NCI-H524 (cell line): Measurements from ENCODE around the gene SLC9A9.
A peak's percentile ranks its signal among the peaks of the same experiment; 100 is the strongest.

Experiments
- DNase-seq, 2 experiments: peaks; one replicate each; lab custom pipeline; 2025; lab: John Stamatoyannopoulos, UW

The SLC9A9 gene

DNA sequence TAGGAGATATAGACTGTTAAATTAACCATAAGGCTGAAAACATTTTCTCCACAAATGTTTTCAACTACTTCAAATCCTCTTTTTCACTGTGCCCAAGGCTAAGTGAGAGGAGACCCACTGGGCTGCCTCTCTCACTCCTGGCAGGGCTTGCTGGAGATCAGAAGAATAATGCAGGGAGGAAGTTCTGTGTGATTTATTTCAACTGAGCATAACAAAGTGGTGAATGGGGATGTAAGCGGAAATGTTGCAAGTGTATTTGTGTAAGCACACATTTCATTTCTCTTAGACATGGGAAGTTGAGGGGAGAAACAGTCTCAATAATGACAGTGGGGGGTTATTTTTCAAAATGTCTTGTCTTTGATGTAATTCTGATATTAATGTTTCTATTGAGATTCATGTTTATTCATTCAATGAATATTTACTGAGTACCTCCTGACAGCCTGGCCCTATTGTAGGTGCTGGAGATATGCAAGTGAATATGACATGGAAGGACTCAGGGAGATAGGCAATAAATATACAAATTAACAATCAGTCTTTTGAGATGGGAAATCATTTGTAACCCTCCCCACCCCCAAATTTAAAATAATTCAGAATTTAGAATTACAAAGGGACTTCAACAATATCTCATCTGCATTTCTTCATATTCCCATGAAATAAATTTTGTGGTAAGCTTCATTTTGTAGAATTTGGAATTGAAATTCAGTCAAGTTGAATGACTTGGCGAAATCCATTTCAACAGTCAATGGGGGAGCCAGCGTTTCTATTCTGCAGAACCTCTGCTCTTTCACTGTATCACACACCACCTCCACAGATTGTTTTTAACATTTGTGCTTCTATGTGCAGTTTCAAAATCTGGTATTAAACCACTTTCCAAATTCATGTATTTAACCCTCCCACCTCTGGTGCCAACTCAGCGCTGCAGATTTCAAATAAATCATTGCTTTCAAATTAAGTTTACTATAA lies 247.2 kb downstream of the SLC9A9 start:
- DNase-seq = no peak

DNA sequence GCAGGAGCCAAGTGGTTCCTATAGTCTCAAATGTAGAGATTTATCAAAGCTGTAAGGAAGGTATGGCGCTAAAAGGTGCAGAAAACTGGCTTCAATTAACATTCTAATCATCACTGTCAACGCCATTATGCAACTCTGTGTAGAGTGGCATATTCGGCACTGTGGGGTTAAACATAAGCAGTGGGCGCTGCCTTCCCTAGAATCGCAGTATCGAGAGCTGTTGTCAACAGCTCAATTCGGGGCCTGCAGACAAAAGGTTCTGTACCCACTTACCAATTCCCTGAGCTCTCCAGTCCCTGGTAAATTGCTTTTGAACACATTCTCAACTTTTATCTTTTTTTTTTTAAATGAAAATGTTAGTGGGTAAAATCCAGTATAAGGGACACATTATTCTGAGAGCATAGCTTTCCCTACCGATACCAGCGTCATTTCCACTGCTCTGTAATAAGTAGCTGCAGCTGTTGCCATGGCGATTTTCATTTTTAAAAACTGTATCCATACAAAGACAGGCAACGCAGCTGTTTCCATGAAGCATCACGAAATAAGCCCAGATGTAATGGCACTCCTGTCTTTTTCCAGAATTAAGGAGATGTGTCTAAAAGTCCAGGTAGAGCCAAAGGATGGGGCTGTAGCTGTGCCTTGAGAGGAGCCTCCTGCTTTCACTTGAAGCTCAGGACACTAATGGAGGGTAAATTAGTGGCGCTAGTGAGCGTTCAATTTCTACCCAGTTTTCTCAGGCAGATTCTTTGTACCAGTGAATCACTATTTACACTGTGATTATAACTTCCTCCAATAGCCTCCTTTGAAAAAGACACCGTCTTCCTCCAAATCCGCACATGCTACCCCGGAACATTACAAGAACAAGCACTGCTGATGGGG lies 250.3 kb downstream of the SLC9A9 start:
- DNase-seq = peak in 1 of 2 experiments; percentile 12

DNA sequence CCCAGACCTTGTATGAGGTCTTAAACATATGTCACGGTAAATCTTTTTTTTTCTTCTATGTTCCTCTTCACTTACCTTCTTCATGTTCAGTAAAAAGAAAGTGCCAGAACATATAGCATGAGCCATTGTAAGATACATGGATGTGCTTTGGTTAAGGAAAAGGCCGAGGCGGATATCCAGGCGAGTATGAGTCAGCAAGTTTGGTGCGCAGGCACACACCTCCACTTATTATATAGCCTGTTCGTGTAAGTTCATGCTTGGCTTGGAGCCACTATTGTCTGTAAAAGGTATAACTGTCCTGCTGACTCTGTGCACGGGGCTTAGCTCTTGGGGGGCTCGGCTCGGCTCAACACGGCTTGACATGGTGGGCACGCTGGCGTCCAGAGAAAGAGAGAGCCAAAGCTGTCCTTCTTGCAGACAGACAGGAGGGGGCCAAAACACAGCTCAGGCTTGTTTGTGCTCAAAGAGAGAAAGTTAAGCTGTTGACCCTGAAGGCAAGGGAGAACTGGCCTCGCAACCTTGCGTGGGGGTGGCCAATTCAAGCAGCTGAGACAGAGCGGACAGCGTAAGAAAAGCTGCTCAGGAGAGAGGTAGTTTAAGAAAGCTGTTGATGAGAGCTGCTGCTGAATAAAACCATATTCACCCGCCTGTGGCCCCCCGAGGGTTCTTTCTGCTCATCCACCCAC lies 251.2 kb downstream of the SLC9A9 start:
- no peak for DNase-seq

DNA sequence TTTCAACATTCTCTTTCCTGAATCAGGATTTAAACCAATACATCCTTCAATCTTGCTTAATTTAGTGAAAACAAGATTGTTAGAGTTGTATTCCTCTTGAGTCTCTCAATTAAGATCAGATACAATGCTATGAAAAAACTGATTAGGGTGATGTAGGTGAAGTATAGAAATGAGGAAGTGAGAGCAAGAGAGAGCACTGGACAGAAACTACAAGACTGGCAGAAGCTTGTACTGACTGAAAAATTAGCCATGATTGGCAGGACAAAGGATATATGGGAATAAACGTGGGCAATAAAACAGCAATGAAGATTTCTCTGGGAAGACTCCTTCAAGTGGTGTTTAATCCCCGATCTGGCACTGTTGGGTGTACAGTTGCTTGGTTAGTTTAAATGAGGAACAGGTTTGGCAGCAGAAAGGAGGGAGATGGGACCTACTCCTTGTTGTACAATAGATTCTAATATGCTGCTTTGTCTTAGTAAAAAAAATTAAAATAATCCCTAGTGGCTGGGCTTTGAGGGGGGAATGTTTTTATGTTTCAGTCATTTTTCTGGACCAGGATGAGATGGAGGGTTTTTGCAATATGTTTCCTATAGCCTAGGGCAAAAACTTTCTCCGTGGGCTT lies 252.7 kb downstream of the SLC9A9 start:
- DNase-seq = peak; percentile 13 to 48

DNA sequence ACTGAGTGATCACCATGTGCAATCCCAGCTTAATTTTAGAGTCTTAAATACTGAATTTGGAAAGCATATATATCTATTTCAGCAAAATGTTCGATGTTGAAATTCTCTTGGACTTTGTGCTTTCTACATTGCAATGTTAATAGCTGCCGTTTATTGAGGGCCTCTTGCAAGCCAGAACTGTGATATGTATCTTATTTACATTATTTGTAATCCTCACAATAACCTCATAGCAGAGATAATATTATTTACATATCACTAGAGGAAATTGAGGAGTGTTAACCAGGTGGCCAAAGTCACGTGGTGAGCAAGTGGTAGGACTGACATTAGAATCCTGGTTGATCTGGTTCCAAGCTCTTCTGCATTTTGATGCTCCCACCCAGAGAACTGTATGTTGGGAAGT lies 254.1 kb downstream of the SLC9A9 start:
- DNase-seq = no peak

DNA sequence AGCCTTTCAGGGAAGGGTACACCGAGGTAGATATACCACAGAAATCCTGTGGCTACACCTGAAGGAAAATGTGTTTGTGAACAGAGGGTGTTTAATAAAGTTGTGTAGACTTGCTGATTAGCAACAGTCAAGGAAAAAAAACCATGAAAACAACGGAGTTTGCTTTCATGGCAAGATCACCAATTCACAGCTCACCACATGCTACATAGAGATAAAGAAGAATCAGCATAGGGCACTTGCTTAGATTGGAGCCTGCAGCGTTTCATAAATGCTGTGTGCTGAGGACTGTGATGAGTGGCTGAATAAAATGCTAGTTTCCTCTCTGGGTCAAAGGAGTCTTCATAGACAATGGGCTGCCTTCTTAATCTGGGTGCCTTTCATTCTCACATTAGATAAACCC lies 257.6 kb downstream of the SLC9A9 start:
- no peak for DNase-seq

DNA sequence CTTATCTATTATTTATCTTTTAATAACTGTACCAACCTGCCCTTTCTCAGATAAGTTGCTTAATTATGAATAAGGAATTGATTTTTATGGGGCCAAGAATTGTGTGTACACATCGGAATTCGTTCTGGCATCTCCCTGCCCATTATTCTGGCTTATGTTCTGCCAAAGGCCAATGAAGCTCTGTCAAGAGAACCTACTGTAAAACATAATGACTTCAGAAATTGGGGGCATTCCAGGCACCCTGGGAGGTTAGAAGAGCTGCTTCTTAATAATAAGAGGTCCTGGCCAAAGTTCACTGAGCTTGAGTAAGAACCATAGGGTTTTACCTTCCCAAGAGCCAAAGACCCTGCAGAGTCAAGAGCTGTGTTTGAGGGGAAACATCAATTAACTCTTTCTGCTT lies 261.7 kb downstream of the SLC9A9 start:
- no peak for DNase-seq

DNA sequence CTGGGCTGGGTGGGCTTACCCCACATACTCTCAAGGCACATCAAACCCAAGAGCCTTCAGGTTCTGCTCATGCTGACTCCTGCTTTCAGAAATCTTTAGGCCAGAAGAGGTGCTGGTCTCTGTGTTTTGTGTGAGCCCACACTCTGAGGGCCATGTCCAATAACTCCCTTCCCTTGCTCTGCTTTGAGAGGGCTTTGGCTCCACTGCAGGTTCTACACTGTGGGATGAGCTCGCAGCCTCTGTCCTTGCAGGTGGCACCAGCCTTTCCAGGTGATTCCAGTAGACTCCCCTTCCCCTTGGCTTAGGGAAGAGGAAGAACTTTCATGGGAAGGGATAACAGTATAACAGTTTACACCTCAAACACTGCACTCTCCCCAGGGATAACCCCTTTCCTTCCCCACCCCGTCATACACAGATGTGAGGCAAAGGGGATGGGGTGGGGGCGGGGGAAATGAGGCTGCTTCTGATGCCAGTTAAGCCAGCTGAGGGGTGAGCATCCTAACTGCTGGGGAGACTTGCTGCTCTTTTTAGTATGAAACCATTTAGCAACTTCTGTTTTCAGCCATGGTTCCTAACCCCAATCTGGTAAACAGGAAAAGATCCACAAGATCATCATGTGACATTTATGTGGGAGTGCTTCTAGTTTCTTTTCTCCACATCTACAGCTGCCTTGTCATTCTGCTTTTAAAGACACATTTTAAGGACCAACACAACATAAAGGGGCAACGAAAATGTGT lies 262.4 kb downstream of the SLC9A9 start:
- DNase-seq = no peak

DNA sequence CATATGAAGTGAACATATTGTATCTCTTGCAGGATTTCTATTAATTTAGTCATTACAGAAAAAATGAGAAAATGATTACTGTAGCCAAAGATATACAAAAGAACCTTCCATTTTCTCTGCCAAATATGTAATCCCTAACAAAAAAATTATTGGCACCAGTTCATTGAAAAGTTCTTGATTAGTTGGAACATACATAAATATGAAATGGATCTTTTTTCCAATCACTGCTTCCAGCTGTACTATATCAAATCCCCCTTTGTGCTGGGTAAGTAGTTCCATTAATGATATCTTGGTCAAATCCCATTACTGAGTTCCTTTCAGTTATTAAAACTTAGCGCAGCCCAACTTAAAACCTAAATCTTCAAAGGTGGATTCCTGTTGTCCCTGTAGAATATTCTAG lies 263.8 kb downstream of the SLC9A9 start:
- DNase-seq = no peak

DNA sequence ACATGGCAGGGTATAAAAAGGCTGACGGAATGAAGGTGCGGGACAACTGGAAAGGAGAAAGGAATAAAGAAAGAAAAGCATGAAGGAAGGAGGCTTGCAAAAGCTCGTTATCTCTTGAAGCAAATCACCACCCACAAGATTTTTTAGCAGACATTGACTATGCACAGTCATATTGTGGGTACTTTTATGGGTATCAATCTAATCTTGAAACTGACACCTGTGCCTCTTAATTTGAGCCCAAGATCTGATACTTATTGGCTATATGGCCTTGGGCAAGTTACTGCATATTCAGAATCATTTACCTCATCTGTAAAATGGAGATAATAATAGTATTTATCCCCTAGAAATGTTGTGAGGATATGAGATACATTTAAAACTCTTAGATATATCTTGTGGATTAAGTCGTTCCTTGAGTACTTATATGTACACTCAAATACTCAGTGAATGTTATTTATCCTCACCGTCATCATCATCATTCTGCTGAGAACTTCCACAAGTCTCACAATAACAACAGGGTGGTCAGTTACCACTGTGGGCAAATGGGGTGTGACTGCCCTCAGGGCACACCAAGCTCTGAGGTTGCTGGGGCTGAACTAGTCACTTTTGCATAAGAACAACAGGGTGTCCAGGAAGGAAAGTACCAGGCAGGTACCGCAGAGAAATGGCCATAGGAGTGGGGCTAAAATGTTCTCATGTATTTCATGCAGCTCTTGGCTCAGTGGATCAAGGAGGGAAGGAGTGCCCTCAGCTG lies 266.1 kb downstream of the SLC9A9 start:
- no peak for DNase-seq

DNA sequence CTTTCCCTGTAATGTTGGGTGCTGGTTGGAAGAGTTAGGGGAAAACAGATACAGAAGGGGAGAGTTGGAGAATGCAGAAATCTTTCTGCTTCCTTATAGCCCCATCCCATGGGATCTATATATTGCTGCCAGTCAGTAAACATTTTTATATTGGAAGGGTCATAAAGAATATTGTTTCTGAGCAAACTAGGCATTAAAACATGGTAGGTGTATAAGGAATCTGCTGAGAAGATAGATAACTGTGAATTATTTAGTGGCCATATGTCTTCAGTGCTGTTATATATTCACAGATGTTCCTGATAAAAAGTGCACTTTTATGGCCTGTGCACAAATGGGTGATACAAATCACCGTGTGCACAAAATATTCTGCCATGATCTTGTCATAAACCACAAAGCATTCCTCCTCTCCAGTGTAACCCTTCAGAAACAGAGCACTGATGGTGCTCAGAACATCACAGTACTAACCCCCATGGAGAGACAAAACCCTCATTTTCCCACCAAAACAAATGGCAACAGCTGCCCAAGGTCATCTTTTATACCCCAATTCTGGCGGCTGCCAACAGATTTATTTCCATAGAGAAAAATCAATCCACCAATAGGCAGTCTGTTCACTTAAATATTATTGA lies 269.3 kb downstream of the SLC9A9 start:
- DNase-seq = no peak

DNA sequence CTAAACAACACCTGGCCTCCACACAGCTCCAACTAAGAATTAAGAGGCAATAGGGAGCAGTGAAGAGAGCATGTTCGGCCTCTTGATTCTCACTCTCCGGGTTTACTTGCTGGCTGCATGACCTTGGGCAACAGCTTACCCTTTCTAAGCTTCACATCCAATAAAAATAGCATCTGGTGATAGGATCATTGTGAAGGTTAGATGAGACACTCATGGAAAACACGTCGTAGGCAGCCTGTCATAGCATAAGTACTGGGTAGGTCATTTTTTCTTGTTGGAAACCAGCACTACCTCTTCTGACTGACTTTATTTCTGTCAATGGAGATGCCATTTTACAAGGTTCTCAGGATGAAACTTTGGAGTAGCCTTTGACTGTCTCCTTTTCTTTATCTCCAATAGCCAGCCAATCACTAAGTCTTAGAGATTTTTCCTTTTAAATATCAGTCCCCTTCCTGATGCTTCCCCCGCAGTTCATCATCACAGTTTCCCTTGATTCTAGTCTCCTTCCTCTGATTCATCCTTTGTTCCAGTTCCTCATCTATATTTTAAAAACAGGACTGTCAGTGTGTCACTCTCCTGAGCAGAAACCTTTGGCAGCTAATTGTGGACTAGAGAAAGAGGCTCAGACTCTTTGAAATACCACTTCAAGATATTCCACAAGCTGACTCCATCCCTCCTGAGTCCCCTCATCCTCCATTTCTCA lies 271.5 kb downstream of the SLC9A9 start:
- DNase-seq = peak in 1 of 2 experiments; percentile 10

DNA sequence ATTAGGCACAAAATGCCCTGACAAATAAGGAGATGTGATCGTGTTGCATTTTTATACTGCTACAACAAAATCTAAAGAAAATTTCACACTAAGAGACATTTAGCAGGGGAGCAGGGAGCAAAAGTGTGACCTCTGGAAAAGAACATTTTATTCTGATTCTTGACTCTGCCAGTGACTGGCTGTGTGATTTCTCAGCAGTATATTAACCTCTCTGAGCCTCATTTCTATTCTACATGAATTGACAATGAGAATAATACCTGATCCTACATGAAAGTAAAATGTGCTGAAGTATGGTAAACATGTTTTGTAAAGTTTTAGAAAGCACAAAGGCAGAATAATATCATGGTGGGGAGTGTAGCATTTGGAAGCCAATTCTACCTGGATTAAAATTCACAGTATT lies 273.3 kb downstream of the SLC9A9 start:
- DNase-seq = no peak

DNA sequence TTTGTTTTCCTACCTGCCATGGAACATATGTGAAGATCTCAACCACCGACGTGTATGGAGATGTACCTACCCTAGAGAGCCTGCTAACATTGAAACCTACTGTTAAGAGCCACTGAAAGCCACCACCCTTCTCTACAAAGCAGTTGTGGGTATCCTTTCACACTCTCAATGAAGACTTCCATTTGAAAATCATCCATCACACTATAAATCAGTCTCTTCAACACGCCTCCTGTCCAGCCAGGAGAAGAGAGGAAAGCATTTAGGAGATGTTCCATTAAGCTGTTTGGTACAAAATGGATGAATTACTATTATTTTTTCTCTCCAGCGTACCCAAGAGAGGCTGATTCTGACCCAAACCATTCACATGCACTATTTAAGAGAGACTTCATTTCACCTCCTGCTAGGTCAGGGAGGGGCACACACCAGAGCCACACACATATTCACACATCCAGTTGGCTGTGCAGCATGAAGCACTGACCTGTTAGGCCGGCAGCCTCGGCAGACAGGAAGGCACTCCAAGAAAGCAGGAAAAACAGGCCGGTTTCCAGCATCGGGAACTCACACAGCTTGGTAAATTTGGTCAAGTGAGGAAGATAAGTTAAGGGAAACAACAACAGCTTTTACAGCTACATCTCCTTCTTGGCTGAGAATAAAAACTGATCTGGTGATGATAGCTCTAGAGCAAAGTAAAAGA lies 274.5 kb downstream of the SLC9A9 start:
- no peak for DNase-seq

DNA sequence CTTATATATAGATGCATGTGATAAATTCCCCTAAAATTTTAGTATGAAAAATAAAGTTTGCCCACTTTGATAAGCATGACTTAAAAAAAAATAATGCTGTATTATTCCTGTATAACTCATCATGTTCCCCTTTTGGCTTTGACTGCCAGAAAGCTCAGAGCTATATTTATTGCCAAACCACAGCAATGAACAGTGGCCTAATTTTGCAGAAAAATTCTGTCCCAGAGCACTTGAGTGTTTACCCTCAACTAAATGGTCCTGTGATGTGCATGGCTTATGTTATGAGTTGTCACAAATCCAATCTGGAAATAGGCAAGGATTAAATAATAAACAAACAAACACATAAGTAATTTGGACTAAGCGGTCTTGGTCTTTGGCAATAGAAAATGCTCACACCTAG lies 276.7 kb downstream of the SLC9A9 start:
- DNase-seq = no peak

DNA sequence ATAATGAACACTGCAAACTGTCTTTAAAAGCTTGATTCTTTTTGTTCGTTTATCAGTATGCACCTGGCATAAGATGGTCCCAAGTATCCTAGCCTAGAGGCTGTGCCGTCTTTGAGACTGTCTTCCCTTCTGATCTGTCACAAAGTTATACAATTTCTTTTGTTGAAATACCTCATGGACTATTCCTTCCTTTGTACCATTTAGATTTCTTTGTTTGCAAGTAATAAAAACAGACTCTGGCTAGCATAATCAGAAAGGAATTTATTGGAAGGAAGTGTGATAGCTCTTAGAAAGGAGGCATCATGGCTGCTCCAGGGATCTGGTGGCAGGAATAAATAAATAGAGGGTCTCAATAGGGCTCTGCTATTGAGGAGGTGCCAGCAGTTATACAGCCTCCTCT lies 280.4 kb downstream of the SLC9A9 start:
- no peak for DNase-seq

DNA sequence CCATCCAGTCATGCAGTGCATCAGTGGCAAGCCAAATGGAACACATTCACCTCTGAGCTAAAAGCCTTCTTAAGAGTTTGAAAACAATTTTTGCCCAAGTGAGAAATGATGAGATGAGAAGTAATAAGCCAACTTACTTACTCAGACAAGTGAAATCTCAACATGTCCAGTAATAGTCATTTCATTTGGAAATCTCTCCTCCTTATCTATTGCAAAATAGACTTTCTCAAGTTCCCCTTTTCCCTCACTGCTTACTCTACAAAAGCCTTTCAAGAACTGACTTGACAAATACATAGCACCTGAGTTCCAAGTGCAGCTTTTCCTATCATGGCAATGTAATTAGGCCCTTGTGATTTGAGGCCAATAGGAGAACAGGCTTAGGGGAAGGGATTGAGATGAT lies 282.3 kb downstream of the SLC9A9 start:
- DNase-seq = no peak

DNA sequence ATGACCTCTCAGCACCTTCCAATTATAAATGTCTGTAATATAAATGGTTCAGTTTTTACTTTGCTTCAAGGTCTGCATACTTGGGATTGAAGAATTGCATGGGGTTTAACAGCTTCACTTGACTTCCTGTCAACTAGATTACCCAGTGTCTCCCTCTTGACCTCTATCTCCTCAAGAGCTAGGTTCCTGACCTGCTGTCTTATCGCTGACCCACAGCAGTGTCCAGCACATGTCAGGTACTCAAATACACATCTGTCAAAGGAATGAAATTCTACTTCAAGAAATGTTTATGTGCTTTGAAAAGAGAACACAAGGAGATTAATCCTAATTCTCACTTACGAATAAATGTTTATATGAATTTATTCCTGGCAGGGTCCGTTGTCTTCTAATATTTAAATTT lies 284.5 kb downstream of the SLC9A9 start:
- DNase-seq = no peak

DNA sequence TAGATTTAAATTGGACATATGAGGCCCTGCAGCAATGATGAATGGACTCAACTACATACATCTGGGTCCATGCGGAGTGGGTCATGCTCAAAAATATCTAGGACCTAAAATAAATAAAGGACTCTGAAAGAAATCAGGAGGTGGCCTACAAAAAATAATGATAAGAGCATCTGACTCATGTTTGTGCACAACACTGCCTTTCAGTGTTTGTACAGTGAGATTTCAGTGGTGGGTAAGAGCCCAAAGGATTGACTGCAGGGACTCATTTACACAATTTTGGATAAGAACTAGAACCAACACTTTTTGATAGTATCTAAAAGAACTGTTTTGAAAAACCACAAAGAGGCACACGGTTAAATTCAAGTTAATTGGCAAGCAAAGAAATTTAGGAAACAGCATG lies 285.5 kb downstream of the SLC9A9 start:
- no peak for DNase-seq
